HEK293 (cell line): ENCODE results near the gene PRDM11.

Source experiments
- CTCF ChIP-seq: fragments of 450-650 bp; formaldehyde crosslinking; IDR thresholded peaks from 2 replicates; pipeline ENCODE4 v1.5.1; 2016; ENCODE audit warnings: missing biosample characterization, missing genetic modification characterization
- SP2 ChIP-seq: fragments of 450-650 bp; formaldehyde crosslinking; IDR thresholded peaks from 2 replicates; pipeline ENCODE4 v1.5.1; 2016; ENCODE audit warnings: missing biosample characterization, missing genetic modification characterization
- YY1 ChIP-seq: fragments of 450-650 bp; formaldehyde crosslinking; IDR thresholded peaks from 2 replicates; pipeline ENCODE4 v1.5.1; 2018; ENCODE audit warnings: missing biosample characterization, missing genetic modification characterization
- ZBTB48 ChIP-seq: fragments of 450-650 bp; formaldehyde crosslinking; IDR thresholded peaks from 2 replicates; pipeline ENCODE4 v1.5.1; 2016; ENCODE audit warnings: missing biosample characterization, missing genetic modification characterization
- ZNF274 ChIP-seq, 2 experiments: fragments of 200-500 bp in 1 of 2; fragments of 450-650 bp in 1 of 2; sonication (Bioruptor generic) in 1 of 2; formaldehyde crosslinking in 1 of 2; IDR thresholded peaks; 2 replicates each; pipeline versions ENCODE4 v1.5.1 to v1.6.1; 2014 to 2016; ENCODE audit warnings: borderline replicate concordance in 1 of 2, inconsistent platforms in 1 of 2, low read length in 1 of 2, missing biosample characterization in 1 of 2, missing genetic modification characterization in 1 of 2
- ZNF560 ChIP-seq: fragments of 450-650 bp; formaldehyde crosslinking; IDR thresholded peaks from 2 replicates; pipeline ENCODE4 v1.5.1; 2017; ENCODE audit warnings: missing biosample characterization, missing genetic modification characterization, borderline replicate concordance
- ZNF792 ChIP-seq: fragments of 450-650 bp; formaldehyde crosslinking; IDR thresholded peaks from 2 replicates; pipeline ENCODE4 v1.5.1; 2016; ENCODE audit warnings: missing biosample characterization, missing genetic modification characterization

- TF ChIP-seq ZNF792 (tag by site-specific recombination), result no peak
- TF ChIP-seq CTCF (tag by site-specific recombination), result no peak
- no peak for TF ChIP-seq ZNF560
- no peak for TF ChIP-seq YY1 (tag by site-specific recombination)
- TF ChIP-seq SP2 (tag by site-specific recombination), result no peak
- no peak for TF ChIP-seq ZNF274 (IDR thresholded peaks at IDR 0.05; ENCODE audit: low read length)
- TF ChIP-seq ZNF274 (tag by site-specific recombination; IDR thresholded peaks at IDR 0.05; ENCODE audit: borderline replicate concordance), result no peak
- no peak for TF ChIP-seq ZBTB48 (tag by site-specific recombination)
Observed at GRCh38 chr11:45169310-45170072, 23.1 kb downstream of the PRDM11 start.
